Esophagus muscularis mucosa (tissue), 4 donors: ENCODE data around the gene MMP10.

Experiments
- EP300 ChIP-seq: sonication (generic); formaldehyde crosslinking; IDR thresholded peaks from one replicate; pipeline ENCODE4 v1.6.1; 2017; ENCODE audit warnings: antibody characterized with exemption
- POLR2A ChIP-seq: fragments of 450-650 bp; IDR thresholded peaks from one replicate; pipeline ENCODE4 v1.6.1; 2017; ENCODE audit warnings: antibody characterized with exemption, moderate library complexity, mild to moderate bottlenecking, low read depth
- POLR2AphosphoS5 ChIP-seq, 2 donors: sonication (generic); formaldehyde crosslinking; IDR thresholded peaks; one replicate each; pipeline ENCODE4 v1.6.1; 2017; ENCODE audit warnings: antibody characterized with exemption in 2 of 2
- TF ChIP-seq, protein P1 (sequence below), 3 experiments: fragments of 200-600 bp in 2 of 3; fragments of 450-650 bp in 1 of 3; sonication (generic) in 2 of 3; IDR thresholded peaks; one replicate each; pipeline ENCODE4 v1.5.1; 2017 to 2019; ENCODE audit warnings: antibody characterized with exemption in 3 of 3, mild to moderate bottlenecking in 2 of 3, moderate library complexity in 1 of 3

DNA sequence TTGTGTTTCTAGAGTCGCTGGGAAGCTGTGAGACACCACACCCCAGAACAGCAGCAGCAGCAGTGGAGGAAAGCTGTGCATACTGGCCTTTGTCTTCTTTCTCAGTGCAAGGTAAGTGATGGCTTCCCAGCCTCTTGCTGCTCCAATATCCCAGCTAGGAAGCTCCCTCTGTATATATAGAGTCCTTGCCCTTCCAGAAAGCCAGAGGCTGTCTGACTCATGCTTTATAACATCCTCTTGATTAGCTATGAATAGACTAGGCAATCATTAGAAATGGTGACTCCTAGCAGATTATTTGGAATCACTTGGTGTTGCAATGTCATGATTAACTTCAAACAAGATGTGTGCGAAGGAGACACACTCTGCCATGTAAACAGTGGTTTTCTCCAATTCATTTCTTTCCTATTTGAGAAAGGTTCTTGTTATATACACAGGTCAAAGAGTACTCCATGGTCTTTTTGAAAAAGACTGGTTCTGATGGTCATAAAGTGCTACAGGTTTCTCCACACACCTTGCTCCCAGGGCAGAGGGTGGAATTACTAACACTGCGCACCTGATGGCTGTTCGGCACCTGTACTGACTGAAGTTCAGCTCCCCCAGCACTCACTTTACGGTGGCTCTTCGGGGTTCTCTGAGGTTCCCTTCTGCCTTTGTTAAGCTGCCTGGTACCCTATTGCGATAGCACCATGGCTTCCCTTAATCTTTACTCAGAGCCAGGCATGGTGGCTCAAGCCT is 17.8 kb upstream of the MMP10 start, which contains the start of gene MMP1:
- no peak for TF ChIP-seq POLR2A
- TF ChIP-seq, protein P1, sequence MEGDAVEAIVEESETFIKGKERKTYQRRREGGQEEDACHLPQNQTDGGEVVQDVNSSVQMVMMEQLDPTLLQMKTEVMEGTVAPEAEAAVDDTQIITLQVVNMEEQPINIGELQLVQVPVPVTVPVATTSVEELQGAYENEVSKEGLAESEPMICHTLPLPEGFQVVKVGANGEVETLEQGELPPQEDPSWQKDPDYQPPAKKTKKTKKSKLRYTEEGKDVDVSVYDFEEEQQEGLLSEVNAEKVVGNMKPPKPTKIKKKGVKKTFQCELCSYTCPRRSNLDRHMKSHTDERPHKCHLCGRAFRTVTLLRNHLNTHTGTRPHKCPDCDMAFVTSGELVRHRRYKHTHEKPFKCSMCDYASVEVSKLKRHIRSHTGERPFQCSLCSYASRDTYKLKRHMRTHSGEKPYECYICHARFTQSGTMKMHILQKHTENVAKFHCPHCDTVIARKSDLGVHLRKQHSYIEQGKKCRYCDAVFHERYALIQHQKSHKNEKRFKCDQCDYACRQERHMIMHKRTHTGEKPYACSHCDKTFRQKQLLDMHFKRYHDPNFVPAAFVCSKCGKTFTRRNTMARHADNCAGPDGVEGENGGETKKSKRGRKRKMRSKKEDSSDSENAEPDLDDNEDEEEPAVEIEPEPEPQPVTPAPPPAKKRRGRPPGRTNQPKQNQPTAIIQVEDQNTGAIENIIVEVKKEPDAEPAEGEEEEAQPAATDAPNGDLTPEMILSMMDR (IDR thresholded peaks at IDR 0.05), result no peak
- no peak for TF ChIP-seq EP300
- no peak for TF ChIP-seq POLR2AphosphoS5 (IDR thresholded peaks at IDR 0.05)
